OCI-LY1 (cell line): ENCODE data around the gene LY6G5C.

ENCODE experiments used
- CTCF ChIP-seq: fragments of 200-600 bp; sonication (generic), shearing (Covaris generic); IDR thresholded peaks from 2 replicates; pipeline ENCODE4 v1.5.1; 2017; ENCODE audit warnings: mild to moderate bottlenecking, antibody characterized with exemption, low read length, moderate library complexity, mixed read lengths
- EZH2 ChIP-seq: fragments of 200-600 bp; sonication (generic), shearing (Covaris generic); IDR thresholded peaks from 2 replicates; pipeline ENCODE4 v1.8.0; 2017; ENCODE audit warnings: borderline replicate concordance, mixed run types, mild to moderate bottlenecking, antibody characterized with exemption, low read length, moderate library complexity, mixed read lengths

GRCh38 chr6:31632279-31632946 lies 48.5 kb downstream of the LY6G5C start:
- no peak for TF ChIP-seq CTCF
- no peak for TF ChIP-seq EZH2
